ENCODE measurements around the gene FUT7. TPM values are rescaled to one million over a fixed set of nuclear protein-coding genes. Genes with fewer than 3 reads are reported as not detected.
A peak's percentile ranks its signal among the peaks of the same experiment; 100 is the strongest.

Gene FUT7
- total and polyA plus RNA-seq, 2 of the 13 experiments (the other 11 are each of a cell fraction or from before 2014, with no cell fraction given): 0.05 TPM; not detected in 1

DNA sequence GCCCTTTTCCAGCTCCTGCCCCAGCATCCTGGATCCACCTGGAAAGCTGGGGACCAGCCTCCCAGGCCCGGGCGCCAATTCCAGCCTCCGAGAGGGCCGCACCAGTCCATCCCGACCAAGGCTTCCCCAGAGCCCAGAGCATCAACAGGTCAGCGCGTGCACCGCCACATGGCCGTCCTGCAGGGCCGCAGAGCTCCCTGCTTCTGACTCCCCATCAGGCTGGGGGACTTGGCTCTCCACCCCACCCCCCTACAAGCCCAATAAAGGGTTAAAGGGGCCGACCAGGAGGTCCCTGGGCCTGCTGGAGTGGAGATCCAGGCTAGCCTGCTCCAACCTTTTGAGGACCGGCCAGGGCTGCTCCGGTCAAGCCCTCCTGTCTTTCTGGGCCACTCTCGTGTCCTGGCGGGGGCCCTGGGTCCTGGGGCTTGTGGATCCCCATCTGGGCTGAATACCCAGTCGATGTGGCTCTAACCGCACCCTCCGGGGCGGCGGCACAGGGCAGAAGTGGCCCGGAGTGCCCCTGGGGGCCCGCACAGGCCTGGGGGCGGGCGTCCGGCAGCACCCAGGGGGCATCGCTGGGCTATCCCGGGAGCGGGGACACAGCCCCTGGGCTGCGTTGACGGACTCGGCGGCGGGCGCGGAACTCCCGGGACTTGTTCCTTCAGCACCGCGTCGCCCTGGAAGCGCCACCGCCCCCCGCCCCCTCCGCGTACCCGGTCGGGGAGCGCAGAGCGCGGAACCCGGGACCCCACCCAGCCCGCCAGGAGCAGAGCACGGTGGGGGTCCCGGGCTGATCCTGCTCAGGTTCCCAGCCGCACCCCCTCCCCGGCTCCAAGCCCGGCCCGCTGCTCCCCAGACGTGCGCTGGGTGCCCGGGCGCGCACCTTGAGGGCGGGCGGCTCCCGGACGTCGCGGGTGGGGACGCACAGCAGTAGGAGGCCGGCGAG lies 21.4 kb upstream of the FUT7 start (continued):
- TF ChIP-seq, protein P1, sequence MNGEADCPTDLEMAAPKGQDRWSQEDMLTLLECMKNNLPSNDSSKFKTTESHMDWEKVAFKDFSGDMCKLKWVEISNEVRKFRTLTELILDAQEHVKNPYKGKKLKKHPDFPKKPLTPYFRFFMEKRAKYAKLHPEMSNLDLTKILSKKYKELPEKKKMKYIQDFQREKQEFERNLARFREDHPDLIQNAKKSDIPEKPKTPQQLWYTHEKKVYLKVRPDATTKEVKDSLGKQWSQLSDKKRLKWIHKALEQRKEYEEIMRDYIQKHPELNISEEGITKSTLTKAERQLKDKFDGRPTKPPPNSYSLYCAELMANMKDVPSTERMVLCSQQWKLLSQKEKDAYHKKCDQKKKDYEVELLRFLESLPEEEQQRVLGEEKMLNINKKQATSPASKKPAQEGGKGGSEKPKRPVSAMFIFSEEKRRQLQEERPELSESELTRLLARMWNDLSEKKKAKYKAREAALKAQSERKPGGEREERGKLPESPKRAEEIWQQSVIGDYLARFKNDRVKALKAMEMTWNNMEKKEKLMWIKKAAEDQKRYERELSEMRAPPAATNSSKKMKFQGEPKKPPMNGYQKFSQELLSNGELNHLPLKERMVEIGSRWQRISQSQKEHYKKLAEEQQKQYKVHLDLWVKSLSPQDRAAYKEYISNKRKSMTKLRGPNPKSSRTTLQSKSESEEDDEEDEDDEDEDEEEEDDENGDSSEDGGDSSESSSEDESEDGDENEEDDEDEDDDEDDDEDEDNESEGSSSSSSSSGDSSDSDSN (CRISPR knock-in tag; IDR thresholded peaks at IDR 0.05): peak; percentile 46; the same call in 1 of the 2 replicates
- TF ChIP-seq KDM1A (CRISPR knock-in tag; IDR thresholded peaks at IDR 0.05) (no peak), ZNF101 (CRISPR knock-in tag; IDR thresholded peaks at IDR 0.05; ENCODE audit: borderline replicate concordance, low read depth) (no peak), MIER2 (CRISPR knock-in tag; IDR thresholded peaks at IDR 0.05) (no peak), TBX3 (IDR thresholded peaks at IDR 0.05; ENCODE audit: borderline replicate concordance) (no peak), ZNF839 (CRISPR knock-in tag; IDR thresholded peaks at IDR 0.05; ENCODE audit: borderline replicate concordance) (no peak), SP5 (CRISPR knock-in tag; IDR thresholded peaks at IDR 0.05; ENCODE audit: borderline replicate concordance, low read depth) (no peak), MYC (CRISPR knock-in tag; IDR thresholded peaks at IDR 0.05; ENCODE audit: borderline replicate concordance) (peak; percentile 40; the same call in 1 of the 2 replicates), CHD4 (IDR thresholded peaks at IDR 0.05; ENCODE audit: borderline replicate concordance, low read length) (no peak), GTF2F1 (IDR thresholded peaks at IDR 0.05; ENCODE audit: low read length) (no peak), ZSCAN25 (CRISPR knock-in tag; IDR thresholded peaks at IDR 0.05) (peak; percentile 61), ZNF790 (CRISPR knock-in tag; IDR thresholded peaks at IDR 0.05; ENCODE audit: borderline replicate concordance) (peak; percentile 36; the same call in 1 of the 2 replicates)
- TF ChIP-seq, protein P2, sequence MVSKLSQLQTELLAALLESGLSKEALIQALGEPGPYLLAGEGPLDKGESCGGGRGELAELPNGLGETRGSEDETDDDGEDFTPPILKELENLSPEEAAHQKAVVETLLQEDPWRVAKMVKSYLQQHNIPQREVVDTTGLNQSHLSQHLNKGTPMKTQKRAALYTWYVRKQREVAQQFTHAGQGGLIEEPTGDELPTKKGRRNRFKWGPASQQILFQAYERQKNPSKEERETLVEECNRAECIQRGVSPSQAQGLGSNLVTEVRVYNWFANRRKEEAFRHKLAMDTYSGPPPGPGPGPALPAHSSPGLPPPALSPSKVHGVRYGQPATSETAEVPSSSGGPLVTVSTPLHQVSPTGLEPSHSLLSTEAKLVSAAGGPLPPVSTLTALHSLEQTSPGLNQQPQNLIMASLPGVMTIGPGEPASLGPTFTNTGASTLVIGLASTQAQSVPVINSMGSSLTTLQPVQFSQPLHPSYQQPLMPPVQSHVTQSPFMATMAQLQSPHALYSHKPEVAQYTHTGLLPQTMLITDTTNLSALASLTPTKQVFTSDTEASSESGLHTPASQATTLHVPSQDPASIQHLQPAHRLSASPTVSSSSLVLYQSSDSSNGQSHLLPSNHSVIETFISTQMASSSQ (IDR thresholded peaks at IDR 0.05; ENCODE audit: low read depth): no peak
- TF ChIP-seq, protein P2 (CRISPR knock-in tag; IDR thresholded peaks at IDR 0.05; ENCODE audit: borderline replicate concordance): no peak
- TF ChIP-seq, protein P3, sequence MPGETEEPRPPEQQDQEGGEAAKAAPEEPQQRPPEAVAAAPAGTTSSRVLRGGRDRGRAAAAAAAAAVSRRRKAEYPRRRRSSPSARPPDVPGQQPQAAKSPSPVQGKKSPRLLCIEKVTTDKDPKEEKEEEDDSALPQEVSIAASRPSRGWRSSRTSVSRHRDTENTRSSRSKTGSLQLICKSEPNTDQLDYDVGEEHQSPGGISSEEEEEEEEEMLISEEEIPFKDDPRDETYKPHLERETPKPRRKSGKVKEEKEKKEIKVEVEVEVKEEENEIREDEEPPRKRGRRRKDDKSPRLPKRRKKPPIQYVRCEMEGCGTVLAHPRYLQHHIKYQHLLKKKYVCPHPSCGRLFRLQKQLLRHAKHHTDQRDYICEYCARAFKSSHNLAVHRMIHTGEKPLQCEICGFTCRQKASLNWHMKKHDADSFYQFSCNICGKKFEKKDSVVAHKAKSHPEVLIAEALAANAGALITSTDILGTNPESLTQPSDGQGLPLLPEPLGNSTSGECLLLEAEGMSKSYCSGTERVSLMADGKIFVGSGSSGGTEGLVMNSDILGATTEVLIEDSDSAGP (CRISPR knock-in tag; IDR thresholded peaks at IDR 0.05; ENCODE audit: borderline replicate concordance): peak; percentile 46; the same call in 1 of the 2 replicates
- TF ChIP-seq, protein P4, sequence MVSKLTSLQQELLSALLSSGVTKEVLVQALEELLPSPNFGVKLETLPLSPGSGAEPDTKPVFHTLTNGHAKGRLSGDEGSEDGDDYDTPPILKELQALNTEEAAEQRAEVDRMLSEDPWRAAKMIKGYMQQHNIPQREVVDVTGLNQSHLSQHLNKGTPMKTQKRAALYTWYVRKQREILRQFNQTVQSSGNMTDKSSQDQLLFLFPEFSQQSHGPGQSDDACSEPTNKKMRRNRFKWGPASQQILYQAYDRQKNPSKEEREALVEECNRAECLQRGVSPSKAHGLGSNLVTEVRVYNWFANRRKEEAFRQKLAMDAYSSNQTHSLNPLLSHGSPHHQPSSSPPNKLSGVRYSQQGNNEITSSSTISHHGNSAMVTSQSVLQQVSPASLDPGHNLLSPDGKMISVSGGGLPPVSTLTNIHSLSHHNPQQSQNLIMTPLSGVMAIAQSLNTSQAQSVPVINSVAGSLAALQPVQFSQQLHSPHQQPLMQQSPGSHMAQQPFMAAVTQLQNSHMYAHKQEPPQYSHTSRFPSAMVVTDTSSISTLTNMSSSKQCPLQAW (CRISPR knock-in tag; IDR thresholded peaks at IDR 0.05): no peak; the same call in 1 of the 2 replicates
